Neuronal stem cell (in vitro differentiated cells): ENCODE data around the gene MAP3K9.

Source experiments
- DNase-seq: peaks from one replicate; pipeline ENCODE4 v3.0.0-alpha.2; 2013; ENCODE audit warnings: low spot score
- H2AFZ ChIP-seq: one replicate; pipeline ENCODE4 v1.6.1; 2013; ENCODE audit warnings: mild to moderate bottlenecking, low read length, inconsistent platforms
- H2AK5ac ChIP-seq: 2 replicates; pipeline ENCODE4 v1.6.1; 2013; ENCODE audit warnings: low read depth, mild to moderate bottlenecking, inconsistent platforms, low read length, moderate library complexity, mixed read lengths
- H2BK120ac ChIP-seq: 2 replicates; pipeline ENCODE4 v1.6.1; 2013; ENCODE audit warnings: low read depth, mild to moderate bottlenecking, inconsistent platforms, low read length, moderate library complexity, mixed read lengths
- H2BK12ac ChIP-seq: one replicate; pipeline ENCODE4 v1.6.1; 2013; ENCODE audit warnings: low read length, inconsistent platforms
- H2BK15ac ChIP-seq: 2 replicates; pipeline ENCODE4 v1.6.1; 2013; ENCODE audit warnings: mild to moderate bottlenecking, low read length, inconsistent platforms, mixed read lengths
- H2BK5ac ChIP-seq: one replicate; pipeline ENCODE4 v1.6.1; 2013; ENCODE audit warnings: inconsistent platforms, mild to moderate bottlenecking, low read length, moderate library complexity
- H3K14ac ChIP-seq: one replicate; pipeline ENCODE4 v1.6.1; 2013; ENCODE audit warnings: low read length, inconsistent platforms
- H3K18ac ChIP-seq: 2 replicates; pipeline ENCODE4 v1.6.1; 2013; ENCODE audit warnings: low read length, inconsistent platforms
- H3K23ac ChIP-seq: 2 replicates; pipeline ENCODE4 v1.6.1; 2013; ENCODE audit warnings: low read depth, mild to moderate bottlenecking, mixed read lengths, low read length, inconsistent platforms; ENCODE audit not compliant: poor library complexity
- H3K27ac ChIP-seq: replicated peaks from 3 replicates; pipeline ENCODE4 v1.5.1; 2013; ENCODE audit warnings: low read length, inconsistent platforms
- H3K27me3 ChIP-seq, 3 experiments: 2 replicates each; pipeline ENCODE4 v1.6.1; 2013; ENCODE audit warnings: low read length in 3 of 3, mild to moderate bottlenecking in 2 of 3, inconsistent platforms in 1 of 3, low read depth in 1 of 3, mixed read lengths in 1 of 3, moderate library complexity in 1 of 3; ENCODE audit not compliant: control insufficient read depth in 3 of 3, insufficient read depth in 3 of 3
- H3K36me3 ChIP-seq, 2 donors: replicated peaks in 1 of 2; 2 replicates each; pipeline ENCODE4 v1.6.1; 2013; ENCODE audit warnings: low read length in 2 of 2; ENCODE audit not compliant: control insufficient read depth in 2 of 2, insufficient read depth in 2 of 2
- H3K4ac ChIP-seq: 2 replicates; pipeline ENCODE4 v1.6.1; 2013; ENCODE audit warnings: inconsistent platforms, mild to moderate bottlenecking, low read length, moderate library complexity
- H3K4me1 ChIP-seq, 2 donors: 1 replicate in 1 of 2; 2 replicates in 1 of 2; pipeline ENCODE4 v1.6.1; 2013; ENCODE audit warnings: low read length in 2 of 2, low read depth in 1 of 2; ENCODE audit not compliant: control insufficient read depth in 2 of 2, insufficient read depth in 1 of 2
- H3K4me2 ChIP-seq: one replicate; pipeline ENCODE4 v1.6.1; 2013; ENCODE audit warnings: mild to moderate bottlenecking, low read length, inconsistent platforms; ENCODE audit not compliant: insufficient read depth, poor library complexity, severe bottlenecking
- H3K4me3 ChIP-seq, 2 donors: 2 replicates each; pipeline ENCODE4 v1.5.1; 2013; ENCODE audit warnings: low read length in 2 of 2, mild to moderate bottlenecking in 2 of 2, inconsistent platforms in 1 of 2, moderate library complexity in 1 of 2
- H3K79me1 ChIP-seq: one replicate; pipeline ENCODE4 v1.6.1; 2013; ENCODE audit warnings: low read depth, mild to moderate bottlenecking, inconsistent platforms, low read length, moderate library complexity
- H3K9ac ChIP-seq: one replicate; pipeline ENCODE4 v1.6.1; 2013; ENCODE audit warnings: mild to moderate bottlenecking, low read depth, low read length, inconsistent platforms; ENCODE audit not compliant: poor library complexity
- H3K9me3 ChIP-seq, 2 donors: replicated peaks in 1 of 2; 2 replicates each; pipeline versions ENCODE3 to v1.6.1; 2013; ENCODE audit warnings: low read length in 2 of 2, mild to moderate bottlenecking in 2 of 2, inconsistent platforms in 1 of 2, low read depth in 1 of 2, mixed read lengths in 1 of 2, moderate library complexity in 1 of 2; ENCODE audit not compliant: control insufficient read depth in 2 of 2, insufficient read depth in 1 of 2
- H4K8ac ChIP-seq: one replicate; pipeline ENCODE4 v1.6.1; 2013; ENCODE audit warnings: low read depth, mild to moderate bottlenecking, inconsistent platforms, low read length, moderate library complexity
- H4K91ac ChIP-seq: one replicate; pipeline ENCODE4 v1.6.1; 2013; ENCODE audit warnings: low read length, low read depth, mild to moderate bottlenecking, inconsistent platforms; ENCODE audit not compliant: poor library complexity
- WGBS, 2 donors: extraction: QIAGEN DNeasy Blood & Tissue Kit; methylation state at CpG; one replicate each; pipeline ENCODE4 v1.1.7; 2013; ENCODE audit warnings: missing lambda C conversion rate in 2 of 2, mixed read lengths in 1 of 2; ENCODE audit not compliant: insufficient read length in 2 of 2, insufficient replicate concordance in 1 of 2; ENCODE audit errors: extremely low coverage in 2 of 2; 5-methylcytosine and 5-hydroxymethylcytosine counted together

Gene MAP3K9

GRCh38 chr14:70842851-70843462, 33.6 kb upstream of the MAP3K9 start:
- Histone ChIP-seq H3K9ac (no peak overlapping the region), H3K18ac (no peak overlapping the region), H3K14ac (no peak overlapping the region), H3K4ac (no peak overlapping the region), H3K4me1 (no peaks in the 10 kb centered on the region), H3K27ac (no peak overlapping the region), H3K36me3 (no peaks in the 10 kb centered on the region), H2BK15ac (no peak overlapping the region), H2AK5ac (no peak overlapping the region), H3K79me1 (no peaks in the 10 kb centered on the region), H2AFZ (no peak overlapping the region), H3K27me3 (no peaks in the 10 kb centered on the region), H3K9me3 (no peaks in the 10 kb centered on the region), H3K4me2 (no peak overlapping the region), H2BK120ac (no peak overlapping the region), H3K4me3 (no peak overlapping the region), H4K8ac (no peak overlapping the region), H2BK5ac (no peak overlapping the region), H4K91ac (no peak overlapping the region), H3K23ac (no peak overlapping the region), H2BK12ac (no peak overlapping the region)
- DNase-seq, result no peak
- no CpG with 5 or more reads among the region's 2 CpGs for WGBS, 2 donors

- Histone ChIP-seq H3K14ac (no peak overlapping the region), H3K79me1 (no peaks in the 10 kb centered on the region), H3K27ac (no peak overlapping the region), H3K9ac (no peak overlapping the region), H2AFZ (no peak overlapping the region), H3K36me3 (no peaks in the 10 kb centered on the region), H3K9me3 (peaks cover 4 to 6% of the 10 kb centered on the region in 2 donors), H3K18ac (no peak overlapping the region), H3K4me2 (no peak overlapping the region), H2BK5ac (no peak overlapping the region), H4K91ac (no peak overlapping the region), H2BK120ac (no peak overlapping the region), H2BK15ac (no peak overlapping the region), H3K4me3 (no peak overlapping the region), H2BK12ac (no peak overlapping the region), H3K4ac (no peak overlapping the region), H2AK5ac (no peak overlapping the region), H3K23ac (no peak overlapping the region), H3K27me3 (no peaks in the 10 kb centered on the region), H3K4me1 (no peaks in the 10 kb centered on the region), H4K8ac (no peak overlapping the region)
- no peak for DNase-seq
- WGBS, 2 donors, result no CpG with 5 or more reads among the region's 4 CpGs
These were observed 28.8 kb upstream of the MAP3K9 start for GRCh38 chr14:70838076-70838475.

- no peak overlapping the region for H2BK12ac ChIP-seq
- H3K4me3 ChIP-seq, result no peak overlapping the region
- no peak overlapping the region for H2BK120ac ChIP-seq
- no peak overlapping the region for H2BK15ac ChIP-seq
- H3K23ac ChIP-seq, result no peak overlapping the region
- H2AFZ ChIP-seq, result no peak overlapping the region
- no peaks in the 10 kb centered on the region for H3K4me1 ChIP-seq
- no peak overlapping the region for H4K8ac ChIP-seq
- H3K79me1 ChIP-seq, result no peaks in the 10 kb centered on the region
- H3K4ac ChIP-seq, result no peak overlapping the region
- H3K27me3 ChIP-seq, result peaks cover 0 to 4% (median 0%) of the 10 kb centered on the region in 3 experiments
- no peak overlapping the region for H3K14ac ChIP-seq
- no peak overlapping the region for H3K27ac ChIP-seq
- H2BK5ac ChIP-seq, result no peak overlapping the region
- DNase-seq, result no peak
- no peak overlapping the region for H3K9ac ChIP-seq
- no peak overlapping the region for H3K18ac ChIP-seq
- H3K4me2 ChIP-seq, result no peak overlapping the region
- H3K36me3 ChIP-seq, result no peaks in the 10 kb centered on the region
- peaks cover 4 to 6% of the 10 kb centered on the region in 2 donors for H3K9me3 ChIP-seq
- H2AK5ac ChIP-seq, result no peak overlapping the region
- no peak overlapping the region for H4K91ac ChIP-seq
These were observed 27.6 kb upstream of the MAP3K9 start for GRCh38 chr14:70836946-70837345.

- Histone ChIP-seq H3K27me3 (peaks cover 0 to 29% (median 0%) of the 10 kb centered on the region in 3 experiments), H4K8ac (no peak overlapping the region), H3K4ac (no peak overlapping the region), H3K4me1 (no peaks in the 10 kb centered on the region), H2BK15ac (no peak overlapping the region), H3K4me3 (no peak overlapping the region), H4K91ac (no peak overlapping the region), H3K4me2 (no peak overlapping the region), H3K14ac (no peak overlapping the region), H3K9me3 (peaks cover 4 to 6% of the 10 kb centered on the region in 2 donors), H3K18ac (no peak overlapping the region), H2BK120ac (no peak overlapping the region), H2BK5ac (no peak overlapping the region), H3K23ac (no peak overlapping the region), H2AK5ac (no peak overlapping the region), H3K36me3 (no peaks in the 10 kb centered on the region), H3K9ac (no peak overlapping the region), H3K79me1 (no peaks in the 10 kb centered on the region), H2BK12ac (no peak overlapping the region), H2AFZ (no peak overlapping the region), H3K27ac (no peak overlapping the region)
- no peak for DNase-seq
- no CpG with 5 or more reads among the region's 5 CpGs for WGBS, 2 donors
These were observed 24.6 kb upstream of the MAP3K9 start for GRCh38 chr14:70833884-70834283.
